HepG2 (cell line): ENCODE results near the gene ZNF653. TPM values are rescaled to one million over a fixed set of nuclear protein-coding genes. Genes with fewer than 3 reads are reported as not detected.

Source experiments
- ARID2 ChIP-seq: sonication (generic); formaldehyde crosslinking; IDR thresholded peaks from 2 replicates; pipeline ENCODE4 v1.8.1; 2022; ENCODE audit warnings: mild to moderate bottlenecking, missing genetic modification reagents, borderline replicate concordance
- ATF4 ChIP-seq, 2 experiments: fragments of 450-650 bp in 1 of 2; sonication (generic) in 1 of 2; formaldehyde crosslinking; IDR thresholded peaks; 2 replicates each; pipeline versions ENCODE4 v1.5.0 to v1.8.0; 2020 to 2022; ENCODE audit warnings: mild to moderate bottlenecking in 1 of 2, missing genetic modification reagents in 1 of 2
- CHD2 ChIP-seq: IDR thresholded peaks from 2 replicates; pipeline ENCODE4 v1.6.1; 2011; ENCODE audit warnings: low read depth, low read length, improper control_type of control experiment
- CTCF ChIP-seq: sonication (generic); formaldehyde crosslinking; IDR thresholded peaks from 2 replicates; pipeline ENCODE4 v1.5.0; 2020; ENCODE audit warnings: mild to moderate bottlenecking, missing genetic modification reagents, moderate library complexity
- EED ChIP-seq: sonication (generic); formaldehyde crosslinking; IDR thresholded peaks from 2 replicates; pipeline ENCODE4 v1.5.0; 2020; ENCODE audit warnings: mild to moderate bottlenecking, missing genetic modification reagents
- EP300 ChIP-seq, 3 experiments: sonication (generic) in 1 of 3; formaldehyde crosslinking in 1 of 3; IDR thresholded peaks; 2 replicates each; pipeline versions ENCODE4 v1.5.1 to v1.6.1; 2011 to 2020; ENCODE audit warnings: low read depth in 2 of 3, low read length in 2 of 3, borderline replicate concordance in 1 of 3, improper control_type of control experiment in 1 of 3, mild to moderate bottlenecking in 1 of 3, missing genetic modification reagents in 1 of 3, moderate library complexity in 1 of 3
- ETV5 ChIP-seq: IDR thresholded peaks from 2 replicates; pipeline ENCODE4 v1.6.1; 2018; ENCODE audit warnings: missing biosample characterization, missing genetic modification reagents, inconsistent platforms, borderline replicate concordance
- GABPB1 ChIP-seq: IDR thresholded peaks from 2 replicates; pipeline ENCODE4 v1.6.1; 2016; ENCODE audit warnings: mild to moderate bottlenecking, missing genetic modification reagents, moderate library complexity, missing compliant biosample characterization
- KMT2A ChIP-seq: sonication (generic); formaldehyde crosslinking; IDR thresholded peaks from 2 replicates; pipeline ENCODE4 v1.4.0; 2020; ENCODE audit warnings: missing genetic modification reagents
- LCORL ChIP-seq, 2 experiments: fragments of 450-650 bp in 1 of 2; sonication (generic) in 1 of 2; formaldehyde crosslinking in 1 of 2; IDR thresholded peaks; 2 replicates each; pipeline versions ENCODE4 v1.5.0 to v1.6.1; 2017 to 2020; ENCODE audit warnings: antibody characterized with exemption in 1 of 2, missing genetic modification reagents in 1 of 2
- MAF1 ChIP-seq: sonication (generic); formaldehyde crosslinking; IDR thresholded peaks from 2 replicates; pipeline ENCODE4 v1.5.0; 2020; ENCODE audit warnings: missing genetic modification reagents, borderline replicate concordance
- MIER3 ChIP-seq: IDR thresholded peaks from 2 replicates; pipeline ENCODE4 v1.6.1; 2016; ENCODE audit warnings: missing compliant biosample characterization, borderline replicate concordance
- PITX1 ChIP-seq: sonication (generic); formaldehyde crosslinking; IDR thresholded peaks from 2 replicates; pipeline ENCODE4 v1.5.1; 2020; ENCODE audit warnings: mild to moderate bottlenecking, missing genetic modification reagents
- RBM22 ChIP-seq: fragments of 200-400 bp; formaldehyde crosslinking; optimal IDR thresholded peaks from 2 replicates; pipeline ENCODE3; 2017; ENCODE audit warnings: mild to moderate bottlenecking, low read length, moderate library complexity
- REPIN1 ChIP-seq: sonication (generic); formaldehyde crosslinking; IDR thresholded peaks from 2 replicates; pipeline ENCODE4 v1.8.0; 2022; ENCODE audit warnings: missing genetic modification reagents, low read depth, mild to moderate bottlenecking, borderline replicate concordance
- REST ChIP-seq, 2 experiments: IDR thresholded peaks; 2 replicates each; pipeline ENCODE4 v1.6.1; 2011 to 2012; ENCODE audit warnings: low read length in 2 of 2, borderline replicate concordance in 1 of 2, low read depth in 1 of 2, mild to moderate bottlenecking in 1 of 2, moderate library complexity in 1 of 2
- SAP130 ChIP-seq: IDR thresholded peaks from 2 replicates; pipeline ENCODE4 v1.6.1; 2016; ENCODE audit warnings: low read depth
- SP1 ChIP-seq, 2 experiments: fragments of 450-650 bp in 1 of 2; sonication (generic) in 1 of 2; formaldehyde crosslinking in 1 of 2; IDR thresholded peaks; 2 replicates each; pipeline versions ENCODE4 v1.4.0 to v1.6.1; 2016 to 2020; ENCODE audit warnings: missing genetic modification reagents in 1 of 2
- ZMAT3 ChIP-seq: sonication (generic); formaldehyde crosslinking; conservative IDR thresholded peaks from 2 replicates; pipeline ENCODE4 v1.7.0; 2021; ENCODE audit warnings: missing genetic modification reagents
- ZNF274 ChIP-seq: sonication (generic); formaldehyde crosslinking; IDR thresholded peaks from 2 replicates; pipeline ENCODE4 v1.5.1; 2020; ENCODE audit warnings: mild to moderate bottlenecking, missing genetic modification reagents
- ZNF678 ChIP-seq: sonication (generic); formaldehyde crosslinking; IDR thresholded peaks from 2 replicates; pipeline ENCODE4 v1.4.0; 2020; ENCODE audit warnings: mild to moderate bottlenecking, missing genetic modification reagents
- polyA plus RNA-seq, 8 experiments: library from polyadenylated mRNA; depleted of rRNA in 3 of 8; stranded (reverse) in 7 of 8; unstranded in 1 of 8; fragments of >200 nt; fragmentation: Illumina TruSeq in 4 of 8; extraction: Trizol in 4 of 8; gene quantifications; 2 replicates each; pipeline versions ENCODE4 v1.2.1 to v1.2.3, GENCODE V29; 2011 to 2016; ENCODE audit warnings: low read depth in 4 of 8, missing spikeins in 1 of 8, mixed read lengths in 1 of 8; ENCODE audit not compliant: insufficient read depth in 1 of 8
- total RNA-seq, 5 experiments: library from RNA; depleted of rRNA; stranded (reverse); fragments of >200 nt; fragmentation: Illumina TruSeq; extraction: Trizol; gene quantifications; 2 replicates each; pipeline ENCODE4 v1.2.3, GENCODE V29; 2016; ENCODE audit warnings: low read depth in 1 of 5

The ZNF653 gene
- total and polyA plus RNA-seq, 2 of the 13 experiments (the other 11 are each of a cell fraction or from before 2014, with no cell fraction given) = 4.7 to 7.1 TPM

- no peak for TF ChIP-seq EP300 (IDR thresholded peaks at IDR 0.05; ENCODE audit: low read depth in 2 of 2, low read length in 2 of 2)
- TF ChIP-seq EP300 (CRISPR knock-in tag; IDR thresholded peaks at IDR 0.05; ENCODE audit: borderline replicate concordance) = no peak
- TF ChIP-seq GABPB1 (CRISPR knock-in tag) = peak; percentile 99
- TF ChIP-seq PITX1 = peak; percentile 53; the same call in 1 of the 2 replicates
- no peak for TF ChIP-seq SP1 (IDR thresholded peaks at IDR 0.05)
- TF ChIP-seq SP1 (CRISPR knock-in tag; IDR thresholded peaks at IDR 0.05) = peak; percentile 51
- TF ChIP-seq EED (CRISPR knock-in tag) = peak; percentile 92
- no peak for TF ChIP-seq MAF1
- TF ChIP-seq RBM22 = no peak
- TF ChIP-seq REST (IDR thresholded peaks at IDR 0.05; ENCODE audit: borderline replicate concordance in 1 of 2, low read depth in 1 of 2, low read length in 2 of 2) = peak; percentile 55 to 98
- TF ChIP-seq SAP130 = peak; percentile 94
- TF ChIP-seq KMT2A = peak; percentile 20; the same call in 1 of the 2 replicates
- peak; percentile 10; the same call in 1 of the 2 replicates for TF ChIP-seq CTCF (CRISPR knock-in tag)
- 0 out of 2 replicates have a peak, but pooled peaks have one; percentile 32 for TF ChIP-seq MIER3
- TF ChIP-seq REPIN1 (CRISPR knock-in tag) = peak; percentile 51; the same call in 1 of the 2 replicates
- peak in 1 of 2 experiments; percentile 35; a peak in 1 of 4 replicates for TF ChIP-seq ATF4 (CRISPR knock-in tag; IDR thresholded peaks at IDR 0.05)
- TF ChIP-seq ZMAT3 = peak; percentile 87
- peak; percentile 83 for TF ChIP-seq CHD2
- peak; percentile 87 for TF ChIP-seq ZNF274 (CRISPR knock-in tag)
- no peak for TF ChIP-seq LCORL (IDR thresholded peaks at IDR 0.05)
- TF ChIP-seq LCORL (CRISPR knock-in tag; IDR thresholded peaks at IDR 0.05) = peak; percentile 84
- TF ChIP-seq ARID2 = no peak
- TF ChIP-seq ZNF678 (CRISPR knock-in tag) = no peak
- peak; percentile 25; the same call in 1 of the 2 replicates for TF ChIP-seq ETV5 (CRISPR knock-in tag)
Measured at GRCh38 chr19:11528551-11529341, 23.1 kb upstream of the ZNF653 start, which contains the start of gene ECSIT (continued).
